AG04450 (cell line): Measurements from ENCODE around the gene ASB7. TPM values are rescaled to one million over a fixed set of nuclear protein-coding genes. Genes with fewer than 3 reads are reported as not detected.
A peak's percentile ranks its signal among the peaks of the same experiment; 100 is the strongest.

ENCODE experiments used
- CTCF ChIA-PET: fragments of 300-600, 350-600 bp; formaldehyde crosslinking; extraction: SDS; loops from one replicate; lab custom pipeline; 2022; ENCODE audit warnings: antibody characterized with exemption, inconsistent platforms; lab: Charles Lee
- POLR2A ChIA-PET: fragments of 350-600 bp; formaldehyde crosslinking; extraction: SDS; loops from one replicate; lab custom pipeline; 2021; ENCODE audit warnings: antibody characterized with exemption, inconsistent platforms; lab: Yijun Ruan, JAX
- DNase-seq: peaks from one replicate; pipeline ENCODE4 v3.0.0-alpha.2; 2011; ENCODE audit warnings: low read depth, low spot score
- H3K27ac ChIP-seq: one replicate; pipeline ENCODE4 v1.5.1; 2012; ENCODE audit warnings: low read depth, low read length, control low read depth
- H3K27me3 ChIP-seq: one replicate; pipeline ENCODE4 v1.6.0; 2012; ENCODE audit warnings: low read length; ENCODE audit not compliant: control insufficient read depth, insufficient read depth
- H3K4me3 ChIP-seq: 2 replicates; pipeline ENCODE4 v1.5.1; 2011; ENCODE audit warnings: mild to moderate bottlenecking, low read depth, low read length, control low read depth
- H3K9me3 ChIP-seq: 2 replicates; pipeline ENCODE4 v1.5.1; 2012; ENCODE audit warnings: low read length; ENCODE audit not compliant: control insufficient read depth, insufficient read depth
- CTCF ChIP-seq: IDR thresholded peaks from 2 replicates; pipeline ENCODE4 v1.5.1; 2011; ENCODE audit warnings: low read depth, low read length, control low read depth, inconsistent platforms
- polyA plus RNA-seq: library from polyadenylated mRNA; depleted of rRNA; stranded (reverse); fragments of >200 nt; gene quantifications from 2 replicates; pipeline ENCODE4 v1.2.3, GENCODE V29; 2011

Gene ASB7
- polyA plus RNA-seq, 1 experiment: 13.4 TPM

DNA sequence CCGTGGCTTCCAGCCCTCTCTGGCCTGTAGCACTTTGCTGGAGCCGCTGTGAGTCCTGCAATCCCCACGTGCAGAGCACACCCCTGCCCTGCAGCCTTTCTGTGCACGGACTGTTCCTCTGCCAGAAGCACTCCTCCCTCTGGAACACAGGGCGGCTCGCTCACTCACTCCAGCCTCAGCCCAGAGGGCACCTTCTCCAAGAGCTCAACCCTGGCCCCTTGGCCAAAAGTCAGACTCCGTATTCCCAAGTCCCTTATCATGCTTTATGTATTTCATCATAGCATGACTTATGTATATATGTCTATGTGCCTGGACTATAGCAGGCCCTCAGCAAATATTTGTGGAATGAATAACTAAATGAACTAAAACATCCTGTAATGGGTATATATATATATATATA is 63.2 kb downstream of the ASB7 start:
- CTCF ChIA-PET: interaction anchor here (1.0 to 1.9 kb wide), 2 partner anchors 207 to 341 kb away, joined by 3 to 6 read pairs; no protein-coding TSS in a partner anchor

GRCh38 chr15:100667405-100668347 is 65.3 kb downstream of the ASB7 start:
- POLR2A ChIA-PET: interaction anchor here (0.6 to 0.7 kb wide), 2 partner anchors 54 to 64 kb away, joined by 3 to 4 read pairs; no protein-coding TSS in a partner anchor
- no peak for TF ChIP-seq CTCF
- DNase-seq: peak; percentile 68
- Histone ChIP-seq H3K27me3 (no peaks in the 10 kb centered on the region), H3K4me3 (no peak overlapping the region), H3K27ac (peak overlapping the region; percentile 80), H3K9me3 (peaks cover 3% of the 10 kb centered on the region; the same call in 1 of the 2 replicates)
- CTCF ChIA-PET: interaction anchor here (0.9 to 1.9 kb wide), 2 partner anchors 205 to 339 kb away, joined by 4 to 6 read pairs; no protein-coding TSS in a partner anchor

More for the DNA sequence above, 63.2 kb downstream of the ASB7 start:
- POLR2A ChIA-PET: no interaction called here
- Histone ChIP-seq H3K27ac (no peak overlapping the region), H3K4me3 (no peak overlapping the region), H3K27me3 (no peaks in the 10 kb centered on the region), H3K9me3 (peaks cover 3% of the 10 kb centered on the region; the same call in 1 of the 2 replicates)
- DNase-seq: no peak
- TF ChIP-seq CTCF: no peak

GRCh38 chr15:100668348-100668745 is 66.0 kb downstream of the ASB7 start:
- H3K4me3 ChIP-seq: no peak overlapping the region
- H3K27me3 ChIP-seq: no peaks in the 10 kb centered on the region
- ChIA-PET CTCF (interaction anchor here (2.1 kb wide), 1 partner anchor 205 kb away, joined by 5 read pairs; no protein-coding TSS in a partner anchor), POLR2A (interaction anchor here (0.6 kb wide), 1 partner anchor 53 kb away, joined by 4 read pairs; no protein-coding TSS in a partner anchor)
- peak overlapping the region; percentile 80 for H3K27ac ChIP-seq
- no peak for DNase-seq
- no peak for TF ChIP-seq CTCF
- H3K9me3 ChIP-seq: peaks cover 3% of the 10 kb centered on the region; the same call in 1 of the 2 replicates

- H3K27ac ChIP-seq: no peak overlapping the region
- H3K27me3 ChIP-seq: no peaks in the 10 kb centered on the region
- TF ChIP-seq CTCF: no peak
- no peak overlapping the region for H3K4me3 ChIP-seq
- ChIA-PET POLR2A (no interaction called here), CTCF (interaction anchor here (2.1 kb wide), 1 partner anchor 204 kb away, joined by 5 read pairs; no protein-coding TSS in a partner anchor)
- peaks cover 3% of the 10 kb centered on the region; the same call in 1 of the 2 replicates for H3K9me3 ChIP-seq
- no peak for DNase-seq
Observed at GRCh38 chr15:100669260-100669659, 66.9 kb downstream of the ASB7 start.
